GM23248 (cell line): ENCODE results near the gene GSDMA.

Experiments used
- EZH2 ChIP-seq: fragments of 200-600 bp; sonication (generic); IDR thresholded peaks from 2 replicates; pipeline ENCODE4 v1.6.1; 2018; ENCODE audit warnings: antibody characterized with exemption, mild to moderate bottlenecking; ENCODE audit not compliant: insufficient read depth, poor library complexity, severe bottlenecking
- EZH2phosphoT487 ChIP-seq: fragments of 200-600 bp; sonication (generic); IDR thresholded peaks from 2 replicates; pipeline ENCODE4 v1.6.1; 2018; ENCODE audit warnings: antibody characterized with exemption, moderate library complexity, mild to moderate bottlenecking, low read depth; ENCODE audit not compliant: insufficient read depth

DNA sequence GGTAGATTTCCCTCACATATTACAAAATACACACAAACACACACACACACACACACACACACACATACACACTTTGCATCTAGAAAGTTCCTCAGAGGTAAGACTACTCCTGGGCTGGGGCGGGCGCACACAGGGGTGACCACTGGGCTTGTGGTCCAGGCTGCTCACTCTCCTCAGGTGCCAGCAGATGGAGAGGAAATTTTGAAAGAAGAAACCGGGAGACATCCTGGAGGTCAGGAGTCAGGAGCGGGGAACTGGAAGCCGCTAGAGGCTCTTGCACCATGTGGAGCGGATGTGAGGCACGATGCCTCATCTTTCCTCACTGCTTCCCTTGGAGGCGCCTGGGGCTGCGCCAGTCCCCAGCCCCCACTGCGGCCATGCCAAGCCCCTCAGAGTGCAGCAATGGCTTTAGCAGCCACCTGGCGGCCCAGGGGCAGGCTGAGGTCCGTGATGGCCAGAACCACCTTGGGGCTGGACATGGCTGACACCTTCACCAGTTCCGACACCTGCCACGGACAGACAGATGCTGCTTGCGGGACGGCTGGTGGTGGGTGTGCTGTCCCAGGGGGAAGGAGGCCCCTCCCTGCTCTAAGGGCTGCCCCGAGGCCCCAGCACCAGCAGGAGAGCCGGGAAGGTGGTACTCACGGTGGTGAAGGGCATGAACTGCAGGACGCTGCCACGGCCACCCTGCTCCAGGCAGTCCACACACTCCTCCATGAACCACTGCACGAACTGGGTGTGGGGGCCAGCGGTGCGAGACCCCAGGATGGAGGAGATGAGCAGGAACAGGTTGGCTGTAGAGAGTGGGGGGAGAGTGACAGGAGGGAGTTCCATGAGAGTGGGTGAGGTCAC is 56.6 kb downstream of the GSDMA start:
- TF ChIP-seq EZH2, result no peak
- TF ChIP-seq EZH2phosphoT487, result no peak
